ENCODE results near the gene ELMO2. TPM values are rescaled to one million over a fixed set of nuclear protein-coding genes. Genes with fewer than 3 reads are reported as not detected.

The ELMO2 gene
- total and polyA plus RNA-seq, 2 of the 4 experiments (the other 2 are of a cell fraction) = 29.2 to 52.7 TPM

- no peak for TF ChIP-seq NFE2L2 (IDR thresholded peaks at IDR 0.05; ENCODE audit: low read depth, low read length)
- no peak for TF ChIP-seq POLR2A (IDR thresholded peaks at IDR 0.05; ENCODE audit: low read depth, low read length)
- no peak for TF ChIP-seq RFX5 (IDR thresholded peaks at IDR 0.05; ENCODE audit: low read depth, low read length)
These were observed 58.3 kb downstream of the ELMO2 start (continued) for GRCh38 chr20:46347841-46348803.

GRCh38 chr20:46346770-46347169 is 59.6 kb downstream of the ELMO2 start:
- Histone ChIP-seq H3K9ac (ENCODE audit: low read depth, low read length) (no peak overlapping the region), H3K9me1 (ENCODE audit: insufficient read depth, low read length) (peaks cover 10% of the 10 kb centered on the region; the same call in 1 of the 2 replicates), H2BK120ac (ENCODE audit: low read depth, low read length) (no peak overlapping the region), H2AK9ac (replicated peaks; ENCODE audit: low read depth, low read length, poor library complexity) (no peak overlapping the region), H2AFZ (replicated peaks; ENCODE audit: low read length, poor library complexity) (no peak overlapping the region), H4K5ac (ENCODE audit: low read depth, low read length) (no peak overlapping the region), H3K14ac (replicated peaks; ENCODE audit: low read depth, low read length) (no peak overlapping the region), H2BK5ac (ENCODE audit: low read depth, low read length, poor library complexity, severe bottlenecking) (no peak overlapping the region), H3K36me3 (ENCODE audit: control insufficient read depth, insufficient read depth, low read length) (peaks cover 7% of the 10 kb centered on the region; the same call in 1 of the 2 replicates), H3K27ac (ENCODE audit: insufficient read depth, low read length) (no peak overlapping the region), H3K79me1 (ENCODE audit: low read depth in 1 of 2, low read length in 2 of 2) (no peaks in the 10 kb centered on the region), H3K56ac (ENCODE audit: extremely low read depth, insufficient read depth, low read length) (no peak overlapping the region), H2AK5ac (ENCODE audit: low read depth, low read length) (no peak overlapping the region), H3K18ac (ENCODE audit: low read depth, low read length) (no peak overlapping the region), H3K4me3 (ENCODE audit: insufficient read depth, low read depth, low read length) (no peak overlapping the region), H2BK15ac (ENCODE audit: low read depth, low read length) (no peak overlapping the region), H3K9me3 (ENCODE audit: control insufficient read depth, insufficient read depth, low read length) (no peaks in the 10 kb centered on the region), H3K4ac (ENCODE audit: low read depth, low read length) (no peak overlapping the region), H4K91ac (ENCODE audit: insufficient read depth, low read depth, low read length) (no peak overlapping the region), H3K4me2 (ENCODE audit: low read depth, low read length) (no peak overlapping the region), H4K8ac (ENCODE audit: low read depth in 2 of 2, low read length in 2 of 2) (no peak overlapping the region), H4K20me1 (ENCODE audit: insufficient read depth, low read length) (no peaks in the 10 kb centered on the region), H3K23ac (ENCODE audit: low read depth, low read length) (no peak overlapping the region), H3K4me1 (ENCODE audit: control insufficient read depth, insufficient read depth, low read length) (peaks cover 12% of the 10 kb centered on the region), H3K27me3 (ENCODE audit: control insufficient read depth, insufficient read depth, low read length) (peaks cover 21% of the 10 kb centered on the region), H2BK20ac (ENCODE audit: low read depth, low read length) (no peak overlapping the region)
- DNase-seq (no peak), ATAC-seq (ENCODE audit: low read depth) (no peak)
- TF ChIP-seq CEBPB (IDR thresholded peaks at IDR 0.05; ENCODE audit: low read depth, low read length) (no peak), RFX5 (IDR thresholded peaks at IDR 0.05; ENCODE audit: low read depth, low read length) (no peak), MAZ (IDR thresholded peaks at IDR 0.05; ENCODE audit: borderline replicate concordance, low read depth, low read length) (no peak), USF2 (IDR thresholded peaks at IDR 0.05; ENCODE audit: low read depth, low read length) (no peak), CHD1 (IDR thresholded peaks at IDR 0.05; ENCODE audit: low read depth, low read length) (no peak), CTCF (conservative IDR thresholded peaks at IDR 0.05; ENCODE audit: low read depth, low read length) (no peak), BHLHE40 (IDR thresholded peaks at IDR 0.05; ENCODE audit: low read depth, low read length) (no peak), NFE2L2 (IDR thresholded peaks at IDR 0.05; ENCODE audit: low read depth, low read length) (no peak)
- in situ Hi-C loops (cut with MboI; ENCODE audit: low sequenced_read_pairs) = no loop called here
- BruUV-seq (replicated peaks) = no TSS peak
- dilution Hi-C loops (cut with HindIII; ENCODE audit: low sequenced_read_pairs, unreplicated experiment) = no loop called here
- intact Hi-C loops (cut with micrococcal nuclease) = no loop called here
- WGBS, 2 experiments (ENCODE audit: extremely low coverage in 2 of 2, insufficient read length in 1 of 2) = no CpG with 5 or more reads among the region's 8 CpGs
- ChIA-PET CTCF (no interaction called here), POLR2A (ENCODE audit: unreplicated experiment) (no interaction called here)
